Nephron (organoid): ENCODE results near the gene HYCC1.

Experiments used
- H3K27ac Mint-ChIP-seq, 3 experiments: 2 replicates each; pipeline ENCODE4 v1.8.0; 2020; ENCODE audit warnings: mixed read lengths in 3 of 3, mild to moderate bottlenecking in 2 of 3, moderate library complexity in 1 of 3
- H3K27me3 Mint-ChIP-seq: 2 replicates; pipeline ENCODE4 v1.8.0; 2021; ENCODE audit warnings: low read depth, mild to moderate bottlenecking, moderate library complexity, mixed read lengths
- H3K36me3 Mint-ChIP-seq: 2 replicates; pipeline ENCODE4 v1.8.0; 2020; ENCODE audit warnings: low read depth, mixed read lengths
- H3K4me1 Mint-ChIP-seq: 2 replicates; pipeline ENCODE4 v1.8.0; 2020; ENCODE audit warnings: mixed read lengths
- H3K4me3 Mint-ChIP-seq, 3 experiments: 2 replicates each; pipeline ENCODE4 v1.8.0; 2020; ENCODE audit warnings: mild to moderate bottlenecking in 3 of 3, mixed read lengths in 3 of 3, moderate library complexity in 2 of 3
- H3K9me3 Mint-ChIP-seq: 2 replicates; pipeline ENCODE4 v1.8.0; 2020; ENCODE audit warnings: mixed read lengths
- TF ChIP-seq, protein P1 (sequence below), 3 experiments: fragments of 200-600 bp; sonication (generic); IDR thresholded peaks; one replicate each; pipeline ENCODE4 v1.5.0; 2021; ENCODE audit warnings: antibody characterized with exemption in 3 of 3; ENCODE audit not compliant: unreplicated experiment in 3 of 3

HYCC1 gene

GRCh38 chr7:23009303-23009702 lies 4.6 kb downstream of the HYCC1 start:
- no peaks in the 10 kb centered on the region for H3K36me3 Mint-ChIP-seq
- no peaks in the 10 kb centered on the region for H3K9me3 Mint-ChIP-seq
- no peak overlapping the region for H3K4me3 Mint-ChIP-seq
- TF ChIP-seq, protein P1, sequence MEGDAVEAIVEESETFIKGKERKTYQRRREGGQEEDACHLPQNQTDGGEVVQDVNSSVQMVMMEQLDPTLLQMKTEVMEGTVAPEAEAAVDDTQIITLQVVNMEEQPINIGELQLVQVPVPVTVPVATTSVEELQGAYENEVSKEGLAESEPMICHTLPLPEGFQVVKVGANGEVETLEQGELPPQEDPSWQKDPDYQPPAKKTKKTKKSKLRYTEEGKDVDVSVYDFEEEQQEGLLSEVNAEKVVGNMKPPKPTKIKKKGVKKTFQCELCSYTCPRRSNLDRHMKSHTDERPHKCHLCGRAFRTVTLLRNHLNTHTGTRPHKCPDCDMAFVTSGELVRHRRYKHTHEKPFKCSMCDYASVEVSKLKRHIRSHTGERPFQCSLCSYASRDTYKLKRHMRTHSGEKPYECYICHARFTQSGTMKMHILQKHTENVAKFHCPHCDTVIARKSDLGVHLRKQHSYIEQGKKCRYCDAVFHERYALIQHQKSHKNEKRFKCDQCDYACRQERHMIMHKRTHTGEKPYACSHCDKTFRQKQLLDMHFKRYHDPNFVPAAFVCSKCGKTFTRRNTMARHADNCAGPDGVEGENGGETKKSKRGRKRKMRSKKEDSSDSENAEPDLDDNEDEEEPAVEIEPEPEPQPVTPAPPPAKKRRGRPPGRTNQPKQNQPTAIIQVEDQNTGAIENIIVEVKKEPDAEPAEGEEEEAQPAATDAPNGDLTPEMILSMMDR (IDR thresholded peaks at IDR 0.05; ENCODE audit: unreplicated experiment in 3 of 3), result no peak
- no peaks in the 10 kb centered on the region for H3K4me1 Mint-ChIP-seq
- H3K27me3 Mint-ChIP-seq, result no peaks in the 10 kb centered on the region
- no peak overlapping the region for H3K27ac Mint-ChIP-seq

DNA sequence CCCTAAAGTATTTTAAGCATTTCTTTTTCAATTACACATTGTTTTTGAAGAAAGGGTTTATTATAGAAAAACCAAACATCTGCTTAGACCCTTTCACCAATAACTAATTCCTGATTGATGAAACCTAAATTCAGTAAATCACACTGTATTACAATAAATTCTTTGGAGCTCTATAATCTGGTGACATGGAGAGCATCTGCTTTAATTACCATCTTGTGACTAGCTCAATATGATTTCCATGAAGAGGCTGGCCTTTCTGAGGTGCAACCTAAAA lies 9.7 kb downstream of the HYCC1 start:
- no peaks in the 10 kb centered on the region for H3K9me3 Mint-ChIP-seq
- H3K27ac Mint-ChIP-seq, result no peak overlapping the region
- H3K4me1 Mint-ChIP-seq, result peaks cover 6% of the 10 kb centered on the region
- H3K27me3 Mint-ChIP-seq, result no peaks in the 10 kb centered on the region
- H3K4me3 Mint-ChIP-seq, result no peak overlapping the region
- no peaks in the 10 kb centered on the region for H3K36me3 Mint-ChIP-seq
- TF ChIP-seq, protein P1 (IDR thresholded peaks at IDR 0.05; ENCODE audit: unreplicated experiment in 3 of 3), result no peak

GRCh38 chr7:23003505-23004246 lies 10.3 kb downstream of the HYCC1 start:
- no peaks in the 10 kb centered on the region for H3K9me3 Mint-ChIP-seq
- no peaks in the 10 kb centered on the region for H3K36me3 Mint-ChIP-seq
- H3K4me3 Mint-ChIP-seq, result no peak overlapping the region
- TF ChIP-seq, protein P1 (IDR thresholded peaks at IDR 0.05; ENCODE audit: unreplicated experiment in 3 of 3), result no peak
- peaks cover 6% of the 10 kb centered on the region for H3K4me1 Mint-ChIP-seq
- no peaks in the 10 kb centered on the region for H3K27me3 Mint-ChIP-seq
- H3K27ac Mint-ChIP-seq, result peak overlapping the region; percentile 28 to 73 (median 31)

- H3K36me3 Mint-ChIP-seq, result no peaks in the 10 kb centered on the region
- no peaks in the 10 kb centered on the region for H3K27me3 Mint-ChIP-seq
- peaks cover 6% of the 10 kb centered on the region for H3K4me1 Mint-ChIP-seq
- no peak overlapping the region for H3K4me3 Mint-ChIP-seq
- H3K27ac Mint-ChIP-seq, result no peak overlapping the region
- no peaks in the 10 kb centered on the region for H3K9me3 Mint-ChIP-seq
- TF ChIP-seq, protein P1 (IDR thresholded peaks at IDR 0.05; ENCODE audit: unreplicated experiment in 3 of 3), result no peak
These were observed 11.2 kb downstream of the HYCC1 start for GRCh38 chr7:23002698-23003097.

GRCh38 chr7:23001610-23002009 lies 12.3 kb downstream of the HYCC1 start:
- Mint-ChIP-seq H3K27me3 (no peaks in the 10 kb centered on the region), H3K27ac (no peak overlapping the region), H3K4me1 (peaks cover 6% of the 10 kb centered on the region), H3K4me3 (no peak overlapping the region), H3K9me3 (no peaks in the 10 kb centered on the region), H3K36me3 (no peaks in the 10 kb centered on the region)
- TF ChIP-seq, protein P1 (IDR thresholded peaks at IDR 0.05; ENCODE audit: unreplicated experiment in 3 of 3), result no peak
